Measurements from ENCODE around the gene KCNG2. TPM values are rescaled to one million over a fixed set of nuclear protein-coding genes. Genes with fewer than 3 reads are reported as not detected.

KCNG2 gene
- total and polyA plus RNA-seq, 2 of the 8 experiments (the other 6 are each of a cell fraction or from before 2014, with no cell fraction given): 0.19 to 0.74 TPM

GRCh38 chr18:79923896-79924585 is 126.3 kb downstream of the KCNG2 start (continued):
- TF ChIP-seq CHD7 (IDR thresholded peaks at IDR 0.05; ENCODE audit: insufficient replicate concordance, low read length) (no peak), SAP30 (IDR thresholded peaks at IDR 0.05; ENCODE audit: insufficient read depth, insufficient replicate concordance, low read length) (no peak), CEBPB (IDR thresholded peaks at IDR 0.05; ENCODE audit: low read depth, low read length) (no peak), POU5F1 (IDR thresholded peaks at IDR 0.05; ENCODE audit: low read depth, low read length) (no peak), TEAD4 (IDR thresholded peaks at IDR 0.05; ENCODE audit: low read depth, low read length) (no peak), TAF1 (IDR thresholded peaks at IDR 0.05; ENCODE audit: low read depth, low read length) (no peak), RFX5 (IDR thresholded peaks at IDR 0.05; ENCODE audit: borderline replicate concordance, low read depth, low read length) (no peak), SP2 (IDR thresholded peaks at IDR 0.05; ENCODE audit: low read length) (no peak), FOSL1 (IDR thresholded peaks at IDR 0.05; ENCODE audit: insufficient read depth, low read depth, low read length) (no peak)

Data from H1 (cell line).